BE2C (cell line): Measurements from ENCODE around the gene GBA2.

Experiments used
- DNase-seq: peaks from one replicate; pipeline ENCODE4 v3.0.0-alpha.2; 2020
- H3K27me3 ChIP-seq: fragments of 250-450 bp; sonication (Bioruptor Pico); 2 replicates; pipeline ENCODE4 v1.5.1; 2020; ENCODE audit warnings: mild to moderate bottlenecking
- H3K36me3 ChIP-seq: fragments of 250-450 bp; sonication (Bioruptor Pico); 2 replicates; pipeline ENCODE4 v1.5.1; 2020; ENCODE audit warnings: mild to moderate bottlenecking
- H3K4me1 ChIP-seq: fragments of 250-450 bp; sonication (Bioruptor Pico); 2 replicates; pipeline ENCODE4 v1.5.1; 2020
- H3K4me3 ChIP-seq: 2 replicates; pipeline ENCODE4 v1.5.1; 2011; ENCODE audit warnings: low read depth, low read length
- H3K9me3 ChIP-seq: fragments of 250-450 bp; sonication (Bioruptor Pico); 2 replicates; pipeline ENCODE4 v1.5.1; 2020
- CTCF ChIP-seq: IDR thresholded peaks from 2 replicates; pipeline ENCODE4 v1.5.1; 2012; ENCODE audit warnings: mild to moderate bottlenecking, low read depth, low read length

Gene GBA2

GRCh38 chr9:35732800-35733541 lies 16.1 kb downstream of the GBA2 start:
- Histone ChIP-seq H3K27me3 (no peaks in the 10 kb centered on the region), H3K4me1 (peaks cover 9% of the 10 kb centered on the region)

GRCh38 chr9:35732185-35732799 lies 16.7 kb downstream of the GBA2 start, which contains the start of the genes CREB3 and TLN1:
Gene CREB3 (plus strand): TSS chr9:35732666. CDS start chr9:35732773, 107 bp downstream.
Gene TLN1 (minus strand): TSS chr9:35732195. CDS start chr9:35725694, 6,501 bp downstream.
- H3K4me3 ChIP-seq, result peak within 1 kb of the TSS; percentile 92
- peaks cover 9% of the 10 kb centered on the region for H3K4me1 ChIP-seq
- peak; percentile 98 for DNase-seq
- TF ChIP-seq CTCF, result no peak
- H3K36me3 ChIP-seq, result peaks cover 20% of the 10 kb centered on the region
- H3K9me3 ChIP-seq, result no peaks in the 10 kb centered on the region
- H3K27me3 ChIP-seq, result no peaks in the 10 kb centered on the region

More at GRCh38 chr9:35732800-35733541, 16.1 kb downstream of the GBA2 start:
- Histone ChIP-seq H3K4me3 (peak overlapping the region; percentile 92), H3K9me3 (no peaks in the 10 kb centered on the region), H3K36me3 (peaks cover 26% of the 10 kb centered on the region)
- DNase-seq, result no peak
- peak; percentile 10; the same call in 1 of the 2 replicates for TF ChIP-seq CTCF

- no peaks in the 10 kb centered on the region for H3K27me3 ChIP-seq
- DNase-seq, result no peak
- H3K4me3 ChIP-seq, result peak overlapping the region; percentile 92
- no peaks in the 10 kb centered on the region for H3K9me3 ChIP-seq
- H3K36me3 ChIP-seq, result peaks cover 13% of the 10 kb centered on the region
- peaks cover 9% of the 10 kb centered on the region for H3K4me1 ChIP-seq
- no peak for TF ChIP-seq CTCF
These were observed 17.4 kb downstream of the GBA2 start for GRCh38 chr9:35731415-35732184.

DNA sequence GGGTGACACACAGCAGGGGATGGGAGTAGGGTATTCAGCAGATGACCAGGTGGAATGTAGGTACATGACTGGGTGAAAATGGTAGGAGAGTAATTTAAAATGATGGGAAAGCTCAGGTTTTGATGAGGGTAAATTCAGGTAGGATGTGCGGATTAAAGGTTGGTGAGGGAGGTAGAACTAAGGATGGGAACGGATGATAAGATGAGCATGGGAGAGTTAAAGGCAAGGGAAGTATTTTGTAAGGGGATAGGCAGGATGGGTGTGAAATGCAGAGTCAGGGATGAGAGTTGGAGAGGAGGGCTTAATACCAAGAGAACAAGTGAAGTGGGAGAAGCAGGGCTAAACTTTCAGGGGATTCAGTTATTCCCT lies 18.6 kb downstream of the GBA2 start:
- Histone ChIP-seq H3K4me3 (peak overlapping the region; percentile 92; the same call in 1 of the 2 replicates), H3K4me1 (peaks cover 9% of the 10 kb centered on the region), H3K9me3 (no peaks in the 10 kb centered on the region), H3K36me3 (peaks cover 3% of the 10 kb centered on the region), H3K27me3 (no peaks in the 10 kb centered on the region)
- no peak for TF ChIP-seq CTCF
- no peak for DNase-seq

- DNase-seq, result peak; percentile 44
- Histone ChIP-seq H3K27me3 (no peaks in the 10 kb centered on the region), H3K36me3 (peaks cover 7% of the 10 kb centered on the region), H3K4me3 (no peak overlapping the region), H3K4me1 (peaks cover 9% of the 10 kb centered on the region), H3K9me3 (no peaks in the 10 kb centered on the region)
- TF ChIP-seq CTCF, result peak; percentile 75
These were observed 19.1 kb downstream of the GBA2 start for GRCh38 chr9:35729700-35730485.
